H9 (cell line): ENCODE measurements around the gene SH3BP2. TPM values are rescaled to one million over a fixed set of nuclear protein-coding genes. Genes with fewer than 3 reads are reported as not detected.

ENCODE experiments used
- DNase-seq: peaks from one replicate; pipeline ENCODE4 v3.0.0-alpha.2; 2017
- H2AFZ ChIP-seq: one replicate; pipeline ENCODE4 v1.6.1; 2013; ENCODE audit warnings: mild to moderate bottlenecking, low read length, control low read depth, moderate library complexity
- H2AK5ac ChIP-seq: 2 replicates; pipeline ENCODE4 v1.6.1; 2013; ENCODE audit warnings: low read length, control low read depth, mixed read lengths; ENCODE audit not compliant: insufficient read length
- H2BK120ac ChIP-seq: one replicate; pipeline ENCODE4 v1.6.1; 2013; ENCODE audit warnings: low read depth, mild to moderate bottlenecking, low read length, control low read depth, inconsistent platforms; ENCODE audit not compliant: poor library complexity, severe bottlenecking
- H2BK12ac ChIP-seq: 2 replicates; pipeline ENCODE4 v1.6.1; 2013; ENCODE audit warnings: low read length, control low read depth, mixed read lengths, low read depth; ENCODE audit not compliant: insufficient read length
- H2BK15ac ChIP-seq: 2 replicates; pipeline ENCODE4 v1.6.1; 2013; ENCODE audit warnings: low read depth, low read length, control low read depth
- H2BK20ac ChIP-seq: one replicate; pipeline ENCODE4 v1.6.1; 2013; ENCODE audit warnings: low read depth, mild to moderate bottlenecking, low read length, control low read depth, inconsistent platforms; ENCODE audit not compliant: poor library complexity, severe bottlenecking
- H2BK5ac ChIP-seq: 2 replicates; pipeline ENCODE4 v1.6.1; 2013; ENCODE audit warnings: low read length, control low read depth, mixed read lengths; ENCODE audit not compliant: insufficient read length
- H3K14ac ChIP-seq: 2 replicates; pipeline ENCODE4 v1.6.1; 2013; ENCODE audit warnings: low read length, control low read depth; ENCODE audit not compliant: insufficient read depth
- H3K18ac ChIP-seq: 2 replicates; pipeline ENCODE4 v1.6.1; 2013; ENCODE audit warnings: low read depth, mild to moderate bottlenecking, mixed read lengths, low read length, control low read depth; ENCODE audit not compliant: insufficient read length
- H3K23ac ChIP-seq: 2 replicates; pipeline ENCODE4 v1.6.1; 2013; ENCODE audit warnings: low read length, control low read depth, mixed read lengths, low read depth; ENCODE audit not compliant: insufficient read length
- H3K23me2 ChIP-seq: 2 replicates; pipeline ENCODE4 v1.6.1; 2013; ENCODE audit warnings: low read depth, mild to moderate bottlenecking, mixed read lengths, low read length, control low read depth; ENCODE audit not compliant: insufficient read length, poor library complexity, severe bottlenecking
- H3K27ac ChIP-seq: 2 replicates; pipeline ENCODE4 v1.5.1; 2013; ENCODE audit warnings: low read length, control low read depth, mixed read lengths, low read depth; ENCODE audit not compliant: insufficient read length
- H3K27me3 ChIP-seq: 2 replicates; pipeline ENCODE4 v1.6.1; 2013; ENCODE audit warnings: low read length, control low read depth, inconsistent platforms; ENCODE audit not compliant: insufficient read depth
- H3K4ac ChIP-seq: 2 replicates; pipeline ENCODE4 v1.6.1; 2013; ENCODE audit warnings: low read depth, mild to moderate bottlenecking, control low read depth, inconsistent platforms, low read length, moderate library complexity
- H3K4me1 ChIP-seq: 2 replicates; pipeline ENCODE4 v1.6.1; 2013; ENCODE audit warnings: low read length, control low read depth, inconsistent platforms; ENCODE audit not compliant: insufficient read depth
- H3K4me2 ChIP-seq: 2 replicates; pipeline ENCODE4 v1.6.1; 2013; ENCODE audit warnings: low read length, control low read depth, mixed read lengths; ENCODE audit not compliant: insufficient read length, insufficient read depth
- H3K56ac ChIP-seq: 2 replicates; pipeline ENCODE4 v1.6.1; 2013; ENCODE audit warnings: low read depth, mild to moderate bottlenecking, mixed read lengths, low read length, control low read depth; ENCODE audit not compliant: insufficient read length
- H3K79me1 ChIP-seq: 2 replicates; pipeline ENCODE4 v1.6.1; 2013; ENCODE audit warnings: low read depth, mild to moderate bottlenecking, moderate library complexity, low read length, control low read depth, inconsistent platforms; ENCODE audit not compliant: insufficient read depth, poor library complexity, severe bottlenecking
- H3K79me2 ChIP-seq: 2 replicates; pipeline ENCODE4 v1.6.1; 2013; ENCODE audit warnings: low read length, control low read depth, inconsistent platforms; ENCODE audit not compliant: insufficient read depth
- H3K9ac ChIP-seq: 2 replicates; pipeline ENCODE4 v1.6.1; 2013; ENCODE audit warnings: low read length, control low read depth, mixed read lengths; ENCODE audit not compliant: insufficient read length; ENCODE audit errors: extremely low read depth
- H3K9me3 ChIP-seq: one replicate; pipeline ENCODE4 v1.6.1; 2013; ENCODE audit warnings: low read depth, low read length, inconsistent platforms; ENCODE audit not compliant: control insufficient read depth
- H3T11ph ChIP-seq: one replicate; pipeline ENCODE4 v1.6.1; 2013; ENCODE audit warnings: mild to moderate bottlenecking, low read length, control low read depth, inconsistent platforms
- H4K20me1 ChIP-seq: one replicate; pipeline ENCODE4 v1.6.1; 2013; ENCODE audit not compliant: control insufficient read depth, insufficient read length, insufficient read depth
- H4K5ac ChIP-seq: 2 replicates; pipeline ENCODE4 v1.6.1; 2013; ENCODE audit warnings: low read depth, mild to moderate bottlenecking, mixed read lengths, low read length, control low read depth; ENCODE audit not compliant: insufficient read length
- H4K8ac ChIP-seq: replicated peaks from 2 replicates; pipeline ENCODE4 v1.6.1; 2013; ENCODE audit warnings: low read length, control low read depth, mixed read lengths, low read depth; ENCODE audit not compliant: insufficient read length
- H4K91ac ChIP-seq: 2 replicates; pipeline ENCODE4 v1.6.1; 2013; ENCODE audit warnings: low read depth, mild to moderate bottlenecking, moderate library complexity, mixed read lengths, low read length, control low read depth; ENCODE audit not compliant: insufficient read length
- H3K27ac Mint-ChIP-seq, 3 experiments: 2 replicates in 2 of 3; 3 replicates in 1 of 3; pipeline ENCODE4 v1.8.0; 2020 to 2021; ENCODE audit warnings: mixed read lengths in 3 of 3, mild to moderate bottlenecking in 1 of 3, moderate library complexity in 1 of 3
- H3K27me3 Mint-ChIP-seq: 2 replicates; pipeline ENCODE4 v1.8.0; 2021; ENCODE audit warnings: low read depth, mild to moderate bottlenecking, moderate library complexity, mixed read lengths
- H3K36me3 Mint-ChIP-seq, 3 experiments: 2 replicates in 2 of 3; 3 replicates in 1 of 3; pipeline ENCODE4 v1.8.0; 2020 to 2021; ENCODE audit warnings: low read depth in 3 of 3, mixed read lengths in 3 of 3; ENCODE audit not compliant: insufficient read depth in 1 of 3
- H3K4me1 Mint-ChIP-seq, 2 experiments: 2 replicates each; pipeline ENCODE4 v1.8.0; 2020; ENCODE audit warnings: mixed read lengths in 2 of 2
- H3K4me3 Mint-ChIP-seq, 2 experiments: 2 replicates in 1 of 2; 3 replicates in 1 of 2; pipeline ENCODE4 v1.8.0; 2020 to 2021; ENCODE audit warnings: mild to moderate bottlenecking in 2 of 2, mixed read lengths in 2 of 2, moderate library complexity in 1 of 2
- H3K9me3 Mint-ChIP-seq, 2 experiments: 2 replicates in 1 of 2; 3 replicates in 1 of 2; pipeline ENCODE4 v1.8.0; 2020; ENCODE audit warnings: mild to moderate bottlenecking in 2 of 2, mixed read lengths in 2 of 2, moderate library complexity in 1 of 2
- CTCF ChIP-seq: fragments of 200-600 bp; sonication (generic); conservative IDR thresholded peaks from 3 replicates; pipeline ENCODE4 v1.8.0; 2021; ENCODE audit warnings: antibody characterized with exemption, mild to moderate bottlenecking
- WGBS: extraction: QIAGEN DNeasy Blood & Tissue Kit; methylation state at CpG from one replicate; pipeline ENCODE4 v1.1.7; 2013; ENCODE audit warnings: missing lambda C conversion rate, low lambda C conversion rate, mixed read lengths; ENCODE audit not compliant: insufficient read length; ENCODE audit errors: extremely low coverage; 5-methylcytosine and 5-hydroxymethylcytosine counted together
- total RNA-seq: library from RNA; stranded (reverse); gene quantifications from 2 replicates; pipeline ENCODE4 v1.2.1, GENCODE V29; 2021

SH3BP2 gene
- total RNA-seq, 1 experiment from 2014 or later = 37.6 TPM

- Histone ChIP-seq H2BK5ac (no peak overlapping the region), H4K20me1 (no peaks in the 10 kb centered on the region), H2AFZ (no peak overlapping the region), H3K4ac (no peak overlapping the region), H4K91ac (no peak overlapping the region), H3K23me2 (peaks cover 11% of the 10 kb centered on the region), H4K5ac (no peak overlapping the region), H4K8ac (no peak overlapping the region), H2AK5ac (no peak overlapping the region), H3K79me2 (peaks cover 22% of the 10 kb centered on the region; the same call in 1 of the 2 replicates), H3K18ac (no peak overlapping the region), H3K56ac (no peak overlapping the region), H3K79me1 (no peaks in the 10 kb centered on the region), H3K27ac (no peak overlapping the region), H3K27me3 (no peaks in the 10 kb centered on the region), H2BK20ac (no peak overlapping the region), H3K4me2 (peak overlapping the region; percentile 88), H3K14ac (peak overlapping the region; percentile 78; the same call in 1 of the 2 replicates), H3K9me3 (no peaks in the 10 kb centered on the region), H3K23ac (no peak overlapping the region), H3K4me1 (no peaks in the 10 kb centered on the region; the same call in 1 of the 2 replicates), H2BK120ac (no peak overlapping the region), H2BK15ac (no peak overlapping the region; the same call in 1 of the 2 replicates), H3T11ph (no peak overlapping the region), H2BK12ac (no peak overlapping the region), H3K9ac (peak overlapping the region; percentile 87)
- Mint-ChIP-seq H3K27me3 (no peaks in the 10 kb centered on the region), H3K4me1 (peaks cover 25 to 28% of the 10 kb centered on the region in 2 experiments), H3K4me3 (peak overlapping the region; percentile 80 to 89), H3K27ac (peak overlapping the region in 2 of 3 experiments; percentile 55 to 81; a peak in 4 of 7 replicates), H3K36me3 (peaks cover 2 to 5% (median 2%) of the 10 kb centered on the region in 3 experiments; a peak in 6 of 7 replicates), H3K9me3 (peaks cover 5 to 8% of the 10 kb centered on the region in 2 experiments; a peak in 3 of 5 replicates)
- DNase-seq = peak; percentile 43
- no peak for TF ChIP-seq CTCF
- WGBS = no CpG with 5 or more reads among the region's 74 CpGs
Observed at GRCh38 chr4:2843941-2844584, 51.2 kb downstream of the SH3BP2 start.
